ENCODE results near the gene C1orf216.
A peak's percentile ranks its signal among the peaks of the same experiment; 100 is the strongest.

Gene C1orf216

GRCh38 chr1:35718492-35719336 lies at the start of gene C1orf216:
Gene C1orf216, minus strand, starts transcription at chr1:35718884. Its CDS starts 2,563 bp downstream, at chr1:35716321.
- DNase-seq (ENCODE audit: low read depth in 2 of 2) = peak; percentile 77 to 88
- no peak for TF ChIP-seq CTCF (IDR thresholded peaks at IDR 0.05; ENCODE audit: low read depth, low read length)
- peak within 1 kb of the TSS; percentile 84 to 87 for H3K4me3 ChIP-seq (replicated peaks in 1 of 2; ENCODE audit: low read depth in 2 of 2, low read length in 2 of 2)

- TF ChIP-seq CTCF (IDR thresholded peaks at IDR 0.05; ENCODE audit: low read depth, low read length) = no peak
- H3K4me3 ChIP-seq (replicated peaks in 1 of 2; ENCODE audit: low read depth in 2 of 2, low read length in 2 of 2) = no peak overlapping the region
- DNase-seq (ENCODE audit: low read depth in 2 of 2) = no peak
These were observed 45.6 kb upstream of the C1orf216 start for GRCh38 chr1:35764283-35764682.

- no peak overlapping the region for H3K4me3 ChIP-seq (replicated peaks in 1 of 2; ENCODE audit: low read depth in 2 of 2, low read length in 2 of 2)
- DNase-seq (ENCODE audit: low read depth in 2 of 2) = peak; percentile 5 to 9
- TF ChIP-seq CTCF (IDR thresholded peaks at IDR 0.05; ENCODE audit: low read depth, low read length) = no peak
These were observed 44.5 kb upstream of the C1orf216 start for GRCh38 chr1:35763201-35763600.

- no peak for TF ChIP-seq CTCF (IDR thresholded peaks at IDR 0.05; ENCODE audit: low read depth, low read length)
- no peak for DNase-seq (ENCODE audit: low read depth in 2 of 2)
- H3K4me3 ChIP-seq (replicated peaks in 1 of 2; ENCODE audit: low read depth in 2 of 2, low read length in 2 of 2) = no peak overlapping the region
These were observed 43.5 kb upstream of the C1orf216 start for GRCh38 chr1:35762141-35762540.

- DNase-seq (ENCODE audit: low read depth in 2 of 2) = no peak
- TF ChIP-seq CTCF (IDR thresholded peaks at IDR 0.05; ENCODE audit: low read depth, low read length) = no peak
- H3K4me3 ChIP-seq (replicated peaks in 1 of 2; ENCODE audit: low read depth in 2 of 2, low read length in 2 of 2) = no peak overlapping the region
These were observed 37.4 kb upstream of the C1orf216 start for GRCh38 chr1:35756064-35756463.

- TF ChIP-seq CTCF (IDR thresholded peaks at IDR 0.05; ENCODE audit: low read depth, low read length) = no peak
- H3K4me3 ChIP-seq (replicated peaks in 1 of 2; ENCODE audit: low read depth in 2 of 2, low read length in 2 of 2) = no peak overlapping the region
- no peak for DNase-seq (ENCODE audit: low read depth in 2 of 2)
These were observed 35.1 kb upstream of the C1orf216 start for GRCh38 chr1:35753626-35754260.
